Right cardiac atrium (tissue), 5 donors: ENCODE data around the gene ZFP82. TPM values are rescaled to one million over a fixed set of nuclear protein-coding genes. Genes with fewer than 3 reads are reported as not detected.

Experiments used
- ATAC-seq, 2 donors: fragments of 200-7000 bp; cut with Tn5 transposase; one replicate each; pipeline versions ENCODE4 v1.8.0 to v1.9.1; 2020; ENCODE audit warnings: moderate library complexity in 2 of 2, mild to moderate bottlenecking in 1 of 2
- DNase-seq, 3 donors: peaks; one replicate each; pipeline ENCODE4 v3.0.0-alpha.2; 2020
- H3K27ac ChIP-seq: one replicate; pipeline ENCODE4 v1.5.1; 2013; ENCODE audit warnings: mild to moderate bottlenecking, low read length, control low read depth, moderate library complexity
- H3K27me3 ChIP-seq: one replicate; pipeline ENCODE4 v1.6.1; 2013; ENCODE audit not compliant: control insufficient read depth, insufficient read depth
- H3K4me1 ChIP-seq: one replicate; pipeline ENCODE4 v1.6.1; 2013; ENCODE audit warnings: low read length; ENCODE audit not compliant: control insufficient read depth, insufficient read depth
- H3K4me3 ChIP-seq: one replicate; pipeline ENCODE4 v1.5.1; 2013; ENCODE audit warnings: low read length, control low read depth
- H3K9me3 ChIP-seq: one replicate; pipeline ENCODE4 v1.6.1; 2013; ENCODE audit warnings: low read length; ENCODE audit not compliant: control insufficient read depth
- WGBS: extraction: QIAGEN DNeasy Blood & Tissue Kit; methylation state at CpG from one replicate; pipeline ENCODE4 v1.1.7; 2013; 5-methylcytosine and 5-hydroxymethylcytosine counted together
- intact Hi-C, 4 donors: fragments of 100-400 bp; cut with DNase I; formaldehyde crosslinking; loops; one replicate each; pipeline versions ENCODE4 v1.11.0 to v1.14.0; 2022 to 2023
- polyA plus RNA-seq: library from polyadenylated mRNA; stranded (reverse); fragments of 200-250 nt; gene quantifications from one replicate; pipeline ENCODE4 v1.2.3, GENCODE V29; 2013
- total RNA-seq, 4 donors: library from RNA; stranded (reverse); fragmentation: NEBNext Ultra II Directional; extraction: Animal tissue kit (Norgen Biotek cat#: 25700); gene quantifications; one replicate each; pipeline ENCODE4 v1.2.1, GENCODE V29; 2021
- donor health status: healthy with polysubstance abuse.
- donor health status: DM: no; HTN: yes; CAD: no.
- donor health status: DM: no; HTN: no; CAD: no.
- donor health status: DM: no; HTN: yes; CAD: no; lungs with severe emphysema.
- donor health status: DM: yes; HTN: yes; CAD: no.

Gene ZFP82
- total and polyA plus RNA-seq, 5 donors, result 3.1 to 6.0 (median 5.2) TPM

DNA sequence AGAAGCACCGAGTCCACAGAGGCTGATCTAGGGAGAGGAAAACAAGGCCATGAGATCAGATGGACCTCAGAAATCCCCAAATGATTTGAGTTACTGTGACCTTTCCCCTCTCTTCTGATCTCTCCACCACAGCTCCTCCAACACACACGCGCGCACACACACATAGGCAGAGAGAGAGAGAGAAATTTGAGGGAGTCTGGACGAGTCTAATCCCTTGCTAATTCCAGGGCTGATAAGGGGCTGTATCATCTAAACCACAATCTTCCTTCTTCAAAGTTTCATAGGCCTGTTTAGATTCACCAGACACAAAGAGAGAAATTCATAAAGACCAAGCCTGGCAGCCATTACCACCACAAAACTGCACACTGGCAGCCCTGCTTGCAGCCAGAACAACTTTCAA is 8.6 kb downstream of the ZFP82 start:
- ATAC-seq, result no peak
- intact Hi-C loops, result no loop called here
- Histone ChIP-seq H3K4me3 (no peak overlapping the region), H3K27ac (no peak overlapping the region), H3K4me1 (no peaks in the 10 kb centered on the region), H3K9me3 (no peaks in the 10 kb centered on the region), H3K27me3 (no peaks in the 10 kb centered on the region)
- WGBS, result 84% methylated on average over 5 of the region's 5 CpGs
- DNase-seq, result no peak

DNA sequence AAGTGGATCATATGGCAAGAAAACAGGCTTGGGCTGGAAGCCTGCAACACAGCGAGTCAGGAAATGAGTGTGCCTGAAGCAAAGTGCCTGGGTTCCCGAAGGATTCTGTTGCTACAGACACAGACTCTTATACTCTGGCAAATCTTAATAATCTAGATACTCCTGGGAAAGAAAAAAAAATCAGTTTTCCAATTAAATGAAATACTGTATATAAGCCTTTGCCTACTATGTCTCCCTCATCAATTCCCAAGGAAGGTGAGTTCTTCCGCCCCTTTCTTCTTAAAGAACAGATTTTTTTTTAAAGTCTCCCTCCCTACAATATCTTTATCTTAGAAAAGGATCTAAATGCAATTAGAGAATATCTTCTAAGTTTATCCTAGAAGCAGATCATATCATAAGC is 10.3 kb downstream of the ZFP82 start:
- H3K27ac ChIP-seq, result no peak overlapping the region
- H3K4me1 ChIP-seq, result no peaks in the 10 kb centered on the region
- no peak for DNase-seq
- H3K9me3 ChIP-seq, result no peaks in the 10 kb centered on the region
- intact Hi-C loops, result no loop called here
- ATAC-seq, result no peak
- H3K27me3 ChIP-seq, result no peaks in the 10 kb centered on the region
- WGBS, result 91% methylated on average over 3 of the region's 3 CpGs
- H3K4me3 ChIP-seq, result no peak overlapping the region

DNA sequence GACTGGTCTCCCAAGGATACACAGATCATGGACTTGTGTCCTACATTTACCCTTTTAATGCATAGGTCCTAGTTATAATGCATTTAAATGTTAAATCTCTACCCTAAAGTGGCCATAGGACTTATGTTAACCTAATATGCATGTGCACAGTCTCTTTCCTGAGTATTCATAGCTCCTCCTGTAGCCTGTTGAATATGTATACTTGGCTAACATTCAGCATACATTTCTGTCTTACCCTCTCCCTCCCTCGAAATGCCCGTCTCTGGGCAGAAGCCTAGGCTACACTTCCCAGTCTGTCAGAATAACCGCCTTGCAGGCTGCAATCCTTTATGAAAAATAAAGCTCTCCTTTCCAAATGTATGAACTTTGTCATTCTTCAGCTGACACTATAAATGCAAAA is 13.9 kb downstream of the ZFP82 start:
- DNase-seq, result no peak
- Histone ChIP-seq H3K4me1 (no peaks in the 10 kb centered on the region), H3K27me3 (no peaks in the 10 kb centered on the region), H3K9me3 (no peaks in the 10 kb centered on the region), H3K27ac (no peak overlapping the region), H3K4me3 (no peak overlapping the region)
- no peak for ATAC-seq
- intact Hi-C loops, result no loop called here
- over 99% methylated on average over 3 of the region's 3 CpGs for WGBS

DNA sequence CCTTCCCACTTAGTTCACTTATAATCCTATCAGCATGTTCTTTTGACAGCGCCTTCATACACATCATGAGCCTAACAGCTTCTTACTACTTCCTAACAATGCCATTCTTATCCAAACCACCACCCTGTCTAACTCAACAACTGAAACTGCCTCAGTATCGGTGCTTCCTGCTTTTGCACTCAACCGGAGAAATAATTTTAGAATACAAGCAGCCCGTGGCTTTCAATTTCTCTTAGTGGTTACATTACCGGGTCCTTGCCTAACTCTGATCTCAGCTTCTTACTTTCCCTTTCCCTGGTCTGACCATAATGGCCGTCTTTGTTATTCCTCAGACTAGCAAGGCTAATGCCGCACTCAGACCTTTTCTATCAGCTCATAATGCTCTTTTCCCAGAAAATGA is 17.0 kb downstream of the ZFP82 start:
- ATAC-seq (no peak), DNase-seq (no peak)
- intact Hi-C loops, result no loop called here
- Histone ChIP-seq H3K9me3 (peaks cover 3% of the 10 kb centered on the region), H3K27ac (no peak overlapping the region), H3K4me1 (no peaks in the 10 kb centered on the region), H3K27me3 (no peaks in the 10 kb centered on the region), H3K4me3 (no peak overlapping the region)
- WGBS, result 90% methylated on average over 7 of the region's 7 CpGs

DNA sequence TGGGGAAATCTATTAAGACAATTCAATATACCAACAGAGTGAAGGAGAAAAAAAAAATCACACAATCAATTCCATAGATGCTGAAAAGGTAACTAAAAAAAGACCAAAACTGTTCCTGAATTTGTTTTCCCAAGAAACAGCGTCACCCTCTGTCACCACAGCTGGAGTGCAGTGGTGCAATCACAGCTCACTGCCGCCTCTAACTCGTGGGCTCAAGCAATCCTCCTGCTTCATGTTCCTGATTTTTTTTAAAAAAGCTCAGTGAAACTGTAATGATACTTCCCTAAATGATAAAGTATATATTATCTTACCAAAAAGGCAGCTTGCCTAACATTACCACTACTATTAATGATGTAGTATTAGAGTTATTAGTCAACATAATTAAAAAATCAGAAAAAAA is 19.9 kb downstream of the ZFP82 start:
- H3K4me3 ChIP-seq, result no peak overlapping the region
- peaks cover 4% of the 10 kb centered on the region for H3K9me3 ChIP-seq
- H3K4me1 ChIP-seq, result no peaks in the 10 kb centered on the region
- ATAC-seq, result no peak
- DNase-seq, result no peak
- H3K27me3 ChIP-seq, result no peaks in the 10 kb centered on the region
- 93% methylated on average over 3 of the region's 3 CpGs for WGBS
- intact Hi-C loops, result no loop called here
- H3K27ac ChIP-seq, result no peak overlapping the region

DNA sequence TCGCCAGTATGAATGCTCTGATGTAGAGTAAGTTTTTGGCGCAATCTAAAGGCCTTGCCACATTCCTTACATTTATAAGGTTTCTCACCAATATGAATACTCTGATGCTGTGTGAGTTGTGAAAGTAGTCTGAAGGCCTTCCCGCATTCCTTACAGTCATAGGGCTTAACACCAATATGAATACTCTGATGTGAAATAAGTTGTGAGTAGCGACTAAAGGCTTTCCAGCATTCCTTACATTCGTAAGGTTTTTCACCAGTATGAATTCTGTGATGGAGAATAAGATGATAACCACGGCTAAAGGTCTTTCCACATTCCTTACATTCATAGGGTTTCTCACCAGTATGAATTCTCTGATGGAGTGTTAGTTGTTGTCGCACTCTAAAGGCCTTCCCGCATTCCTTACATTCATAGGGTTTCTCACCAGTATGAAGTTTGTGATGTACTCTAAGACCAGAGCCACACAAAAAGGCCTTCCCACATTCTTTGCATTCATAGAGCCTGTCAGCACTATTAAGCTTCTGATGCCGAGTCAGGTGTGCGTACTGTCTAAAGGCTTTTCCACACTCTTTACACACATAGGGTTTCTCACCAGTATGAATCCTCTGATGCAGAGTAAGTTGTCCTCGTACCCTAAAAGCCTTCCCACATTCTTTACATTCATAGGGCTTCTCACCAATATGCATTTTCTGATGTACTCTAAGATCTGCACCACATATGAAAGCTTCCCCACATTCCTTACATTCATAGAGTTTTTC is 25.3 kb downstream of the ZFP82 start:
- no peak for ATAC-seq
- WGBS, result 98% methylated on average over 11 of the region's 11 CpGs
- Histone ChIP-seq H3K9me3 (peaks cover 9% of the 10 kb centered on the region), H3K27me3 (no peaks in the 10 kb centered on the region), H3K27ac (no peak overlapping the region), H3K4me3 (no peak overlapping the region), H3K4me1 (no peaks in the 10 kb centered on the region)
- intact Hi-C loops, result no loop called here
- DNase-seq, result no peak

DNA sequence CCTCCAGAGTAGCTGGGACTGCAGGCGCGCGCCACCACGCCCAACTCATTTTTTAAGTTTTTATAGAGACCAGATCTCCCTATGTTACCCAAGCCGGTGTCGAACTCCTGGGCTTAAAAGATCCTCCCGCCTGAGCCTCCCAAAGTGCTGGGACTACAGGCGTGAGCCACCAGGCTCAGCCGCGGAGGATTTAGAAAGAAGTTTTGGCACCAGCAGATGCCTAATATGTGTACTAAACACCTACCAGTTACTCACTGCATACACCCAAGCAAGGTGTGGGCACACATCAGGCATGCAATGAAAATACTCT is 39.0 kb downstream of the ZFP82 start:
- Histone ChIP-seq H3K27me3 (no peaks in the 10 kb centered on the region), H3K4me3 (peak overlapping the region; percentile 89), H3K4me1 (peaks cover 3% of the 10 kb centered on the region), H3K27ac (no peak overlapping the region), H3K9me3 (no peaks in the 10 kb centered on the region)
- WGBS, result 60% methylated on average over 10 of the region's 10 CpGs
- DNase-seq, result no peak
- intact Hi-C loops, result no loop called here
- no peak for ATAC-seq

DNA sequence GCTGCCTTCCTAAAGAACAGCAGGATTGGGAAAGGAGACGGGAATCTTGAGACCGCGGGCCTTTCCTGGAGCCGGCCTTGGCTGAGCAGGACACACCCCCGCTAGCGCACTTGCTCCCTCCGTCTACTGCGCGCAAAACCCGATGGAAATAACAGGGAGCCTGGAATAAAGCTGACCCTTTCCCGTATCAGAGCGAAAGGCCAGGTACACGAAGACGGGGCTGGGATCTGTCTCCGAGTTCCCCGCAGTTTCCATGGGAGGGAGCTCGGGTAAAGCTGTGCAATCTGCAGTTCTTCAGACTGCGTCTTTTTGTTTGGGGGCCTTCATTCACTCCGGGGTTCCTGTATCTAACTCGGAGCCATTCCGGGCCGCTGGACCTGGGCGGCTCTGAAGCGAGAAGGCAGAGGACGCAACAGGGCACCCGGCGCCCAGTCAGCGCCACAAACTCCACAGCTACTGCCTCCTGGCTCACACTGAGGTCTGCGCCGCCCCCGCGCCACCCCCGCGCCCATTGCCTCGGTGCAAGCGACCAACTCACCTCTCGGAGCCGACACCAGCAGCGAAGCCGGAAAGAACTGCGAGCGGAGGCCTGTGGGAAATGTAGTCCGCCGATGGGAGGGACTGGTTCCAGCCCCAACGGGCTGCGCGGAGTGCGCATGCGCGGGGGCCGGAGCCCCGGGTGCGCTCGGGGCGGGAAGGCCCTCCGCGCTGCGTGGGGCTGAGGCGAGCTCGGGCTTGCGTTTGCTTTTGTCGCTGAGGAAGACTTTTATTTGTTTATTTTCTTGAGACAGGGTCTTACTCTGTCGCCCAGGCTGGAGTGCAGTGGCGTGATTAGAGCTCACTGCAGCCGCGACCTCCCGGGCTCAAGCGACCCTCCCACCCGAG is 39.6 kb downstream of the ZFP82 start, which contains the start of gene ZFP14:
Gene ZFP14, minus strand, starts transcription at position 577 of the 885 bp plus-strand sequence. CDS start 11,309 bp downstream, outside the sequence.
- H3K27ac ChIP-seq, result peak within 1 kb of the TSS; percentile 94
- H3K9me3 ChIP-seq, result no peaks in the 10 kb centered on the region
- intact Hi-C loops, result no loop called here
- 4% methylated on average over 69 of the region's 69 CpGs for WGBS
- peaks cover 3% of the 10 kb centered on the region for H3K4me1 ChIP-seq
- DNase-seq (peak; percentile 94 to 97 (median 97)), ATAC-seq (peak; percentile 98 to 99)
- no peaks in the 10 kb centered on the region for H3K27me3 ChIP-seq
- peak within 1 kb of the TSS; percentile 89 for H3K4me3 ChIP-seq

DNA sequence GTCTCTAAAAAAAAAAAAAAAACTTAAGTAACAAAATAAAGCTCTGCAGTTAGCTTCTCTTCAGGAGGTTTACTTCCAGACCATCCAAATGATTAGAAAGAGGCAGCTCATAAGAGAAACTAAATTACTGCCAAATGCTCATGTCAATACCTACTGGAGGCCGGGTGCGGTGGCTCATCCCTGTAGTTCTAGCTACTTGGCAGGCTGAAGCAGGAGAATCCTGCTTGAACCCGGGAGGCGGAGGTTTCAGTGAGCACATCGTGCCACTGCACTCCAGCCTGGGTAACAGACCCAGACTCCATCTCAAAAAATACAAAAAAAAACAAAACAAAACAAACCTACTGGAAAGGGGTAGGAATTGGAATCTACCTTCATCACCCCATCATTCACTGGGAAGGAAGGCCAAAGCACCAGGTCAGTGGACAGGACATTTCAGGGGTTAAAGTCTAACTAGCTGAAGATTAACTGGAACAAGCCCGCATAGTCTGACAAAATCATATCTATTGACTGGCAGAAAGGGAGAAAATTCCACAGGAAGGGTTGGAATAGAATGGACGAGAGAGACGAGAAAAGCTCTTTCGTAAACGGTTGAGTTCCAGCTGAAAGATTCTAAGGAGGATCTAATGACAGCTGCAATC is 40.8 kb downstream of the ZFP82 start:
- H3K4me3 ChIP-seq, result no peak overlapping the region
- DNase-seq (no peak), ATAC-seq (no peak)
- intact Hi-C loops, result no loop called here
- H3K4me1 ChIP-seq, result peaks cover 3% of the 10 kb centered on the region
- WGBS, result 51% methylated on average over 10 of the region's 10 CpGs
- H3K9me3 ChIP-seq, result no peaks in the 10 kb centered on the region
- H3K27me3 ChIP-seq, result no peaks in the 10 kb centered on the region
- H3K27ac ChIP-seq, result no peak overlapping the region

DNA sequence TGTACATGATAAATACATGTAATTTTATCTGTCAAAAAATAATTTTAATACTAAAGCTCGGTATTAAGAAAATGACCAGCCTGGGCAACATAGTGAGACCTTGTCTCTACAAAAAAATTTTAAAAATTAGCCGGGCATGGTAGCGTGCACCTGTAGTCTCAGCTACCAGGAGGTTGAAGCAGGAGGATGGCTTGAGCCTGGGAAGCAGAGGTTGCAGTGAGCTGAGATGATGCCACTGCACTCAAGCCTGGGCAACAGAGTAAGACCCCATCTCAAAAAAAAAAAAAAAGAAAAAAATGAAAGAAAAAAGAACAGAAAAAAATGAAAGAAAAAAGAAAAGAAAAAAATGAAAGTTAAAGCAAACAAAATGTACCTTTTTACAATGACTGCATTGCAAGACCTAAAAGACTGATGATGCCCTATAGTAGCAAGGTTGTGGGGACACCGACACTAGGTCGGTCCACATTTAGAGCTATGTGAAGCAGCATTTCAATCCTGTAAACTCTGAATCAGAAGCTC is 44.7 kb downstream of the ZFP82 start:
- Histone ChIP-seq H3K4me3 (no peak overlapping the region), H3K4me1 (peaks cover 3% of the 10 kb centered on the region), H3K9me3 (no peaks in the 10 kb centered on the region), H3K27me3 (no peaks in the 10 kb centered on the region), H3K27ac (no peak overlapping the region)
- 98% methylated on average over 5 of the region's 5 CpGs for WGBS
- intact Hi-C loops, result no loop called here
- ATAC-seq (no peak), DNase-seq (no peak)

DNA sequence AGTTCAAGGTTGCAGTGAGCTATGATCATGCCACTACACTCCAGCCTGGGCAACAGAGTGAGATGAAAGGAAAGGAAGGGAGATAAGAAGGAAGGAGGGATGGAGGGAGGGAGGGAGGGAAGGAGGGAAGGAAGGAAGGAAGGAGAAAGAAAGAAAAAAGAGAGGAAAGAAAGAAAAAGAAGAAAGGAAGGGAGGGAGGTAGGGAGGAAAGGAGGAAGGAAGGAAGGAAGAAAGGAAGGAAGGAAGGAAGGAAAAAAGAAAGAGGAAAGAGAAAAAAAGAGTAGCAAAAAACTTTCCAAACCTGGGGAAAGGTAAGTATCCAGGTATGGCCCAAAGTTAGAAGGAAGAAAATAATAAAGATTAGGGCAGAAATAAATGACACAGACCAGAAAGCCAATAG is 46.6 kb downstream of the ZFP82 start:
- H3K4me1 ChIP-seq, result no peaks in the 10 kb centered on the region
- no peak for ATAC-seq
- H3K9me3 ChIP-seq, result no peaks in the 10 kb centered on the region
- no peak overlapping the region for H3K4me3 ChIP-seq
- intact Hi-C loops, result no loop called here
- H3K27ac ChIP-seq, result no peak overlapping the region
- no peak for DNase-seq
- no peaks in the 10 kb centered on the region for H3K27me3 ChIP-seq
